GM21529 (cell line): ENCODE results near the gene MERTK.
A peak's percentile ranks its signal among the peaks of the same experiment; 100 is the strongest.
"Not testable (repeated sequence)": the region's sequence is repeated elsewhere in the genome, so short reads cannot be mapped to it uniquely, and the experiment has no call there.

Experiments used
- ATAC-seq: cut with Tn5 transposase; IDR thresholded peaks from one replicate; pipeline ENCODE4 v1.9.1; 2021; ENCODE audit not compliant: unreplicated experiment

Gene MERTK

DNA sequence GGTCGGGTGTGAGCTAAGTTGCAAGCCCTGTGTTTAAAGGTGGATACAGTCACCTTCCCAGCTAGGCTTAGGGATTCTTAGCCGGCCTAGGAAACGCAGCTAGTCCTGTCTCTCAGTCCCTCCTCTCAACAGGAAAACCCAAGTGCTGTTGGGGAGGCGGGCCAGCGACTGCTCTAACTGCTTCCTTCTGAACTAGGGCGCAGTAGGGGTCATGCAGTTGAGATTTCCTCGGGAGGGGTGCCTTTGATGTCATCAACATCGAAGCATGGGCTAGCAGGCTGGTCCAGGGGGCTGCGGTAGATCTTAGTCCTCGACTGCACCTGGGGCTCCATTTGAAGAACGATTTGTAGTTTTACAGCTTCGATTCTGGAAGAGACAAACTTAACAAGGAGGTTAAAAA, 141.1 kb downstream of the MERTK start:
- not testable (repeated sequence) for ATAC-seq

DNA sequence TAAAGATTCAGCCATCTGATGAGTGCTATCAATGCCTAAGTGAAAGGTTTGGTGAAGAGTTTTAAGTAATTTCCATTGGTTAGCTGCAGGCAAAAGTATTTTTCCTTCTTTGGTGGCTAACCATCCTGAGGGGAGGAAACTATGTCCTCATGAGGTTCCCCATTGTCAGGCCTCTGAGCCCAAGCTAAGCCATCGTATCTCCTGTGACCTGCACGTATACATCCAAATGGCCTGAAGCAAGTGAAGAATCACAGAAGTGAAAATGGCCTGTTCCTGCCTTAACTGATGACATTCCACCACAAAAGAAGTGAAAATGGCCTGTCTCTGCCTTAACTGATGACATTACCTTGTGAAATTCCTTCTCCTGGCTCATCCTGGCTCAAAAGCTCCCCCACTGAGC, 141.7 kb downstream of the MERTK start:
- ATAC-seq = not testable (repeated sequence)

- ATAC-seq = not testable (repeated sequence)
Measured at GRCh38 chr2:112041460-112041859, 143.1 kb downstream of the MERTK start.

- ATAC-seq = no peak
Measured at GRCh38 chr2:112045446-112046014, 147.1 kb downstream of the MERTK start.

DNA sequence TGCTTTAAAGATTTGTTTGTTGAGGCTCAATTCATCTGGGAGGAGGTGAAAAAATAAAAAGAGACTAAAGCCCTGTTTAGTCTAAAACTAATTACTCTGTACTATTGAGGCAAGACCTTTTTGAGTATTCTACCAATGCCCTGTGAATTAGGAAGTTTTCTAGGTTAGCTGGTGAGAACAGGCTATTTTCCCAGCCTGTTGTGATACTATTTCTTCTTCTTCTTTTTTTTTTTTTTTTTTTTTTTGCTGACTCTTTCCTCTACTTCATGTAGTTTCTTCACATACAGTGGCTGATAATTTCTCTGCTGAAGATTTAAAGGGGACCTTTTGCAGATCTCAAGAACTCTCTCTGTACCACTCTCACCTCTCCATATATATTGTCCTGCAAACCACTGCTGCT, 147.8 kb downstream of the MERTK start:
- no peak for ATAC-seq

GRCh38 chr2:112047537-112048235, 149.3 kb downstream of the MERTK start:
- ATAC-seq = no peak

- ATAC-seq = no peak
Measured at GRCh38 chr2:112048236-112048592, 149.8 kb downstream of the MERTK start.

GRCh38 chr2:112048887-112049286, 150.5 kb downstream of the MERTK start:
- ATAC-seq = no peak

- ATAC-seq = no peak
Measured at GRCh38 chr2:112050316-112050715, 151.9 kb downstream of the MERTK start.

DNA sequence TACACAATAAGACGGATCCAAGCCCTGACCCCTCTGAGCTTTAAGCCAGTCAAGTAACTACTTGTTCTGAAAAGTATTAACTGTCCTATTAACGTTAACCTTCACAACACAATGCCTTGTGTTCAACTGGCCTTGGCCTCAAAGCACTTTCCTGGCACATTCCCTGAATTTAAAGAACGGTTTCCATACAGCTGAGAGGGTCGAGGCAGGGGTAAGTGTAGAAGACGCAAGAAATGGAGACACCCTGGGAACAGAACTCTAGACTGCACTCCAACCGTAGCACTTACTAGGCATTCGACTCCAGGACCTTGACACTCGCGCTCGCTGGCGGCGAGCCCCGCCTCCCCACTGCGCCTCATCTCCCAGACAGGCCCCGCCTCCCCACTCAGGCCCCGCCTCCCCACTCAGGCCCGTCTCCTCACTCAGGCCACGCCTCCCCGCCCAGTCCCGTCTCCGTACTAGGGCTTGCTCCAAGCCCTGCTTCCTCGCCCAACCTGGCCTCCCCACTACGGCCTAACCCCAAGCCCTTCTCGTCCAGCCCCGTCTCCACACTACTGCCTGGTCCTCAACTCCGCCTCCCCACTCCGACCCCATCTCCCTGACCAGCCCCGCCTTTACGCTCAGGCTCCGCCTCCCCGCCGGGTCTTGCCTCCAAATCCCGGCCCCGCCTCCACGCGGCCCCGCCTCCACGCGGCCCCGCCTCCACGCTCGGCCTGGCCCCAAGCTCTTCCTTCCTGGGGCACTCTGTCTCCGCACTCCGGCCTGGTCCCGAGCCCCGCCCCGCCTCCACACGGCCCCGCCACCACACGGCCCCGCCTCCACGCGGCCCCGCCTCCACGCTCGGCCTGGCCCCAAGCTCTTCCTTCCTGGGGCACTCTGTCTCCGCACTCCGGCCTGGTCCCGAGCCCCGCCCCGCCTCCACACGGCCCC, 155.8 kb downstream of the MERTK start:
- ATAC-seq = peak; percentile 55

DNA sequence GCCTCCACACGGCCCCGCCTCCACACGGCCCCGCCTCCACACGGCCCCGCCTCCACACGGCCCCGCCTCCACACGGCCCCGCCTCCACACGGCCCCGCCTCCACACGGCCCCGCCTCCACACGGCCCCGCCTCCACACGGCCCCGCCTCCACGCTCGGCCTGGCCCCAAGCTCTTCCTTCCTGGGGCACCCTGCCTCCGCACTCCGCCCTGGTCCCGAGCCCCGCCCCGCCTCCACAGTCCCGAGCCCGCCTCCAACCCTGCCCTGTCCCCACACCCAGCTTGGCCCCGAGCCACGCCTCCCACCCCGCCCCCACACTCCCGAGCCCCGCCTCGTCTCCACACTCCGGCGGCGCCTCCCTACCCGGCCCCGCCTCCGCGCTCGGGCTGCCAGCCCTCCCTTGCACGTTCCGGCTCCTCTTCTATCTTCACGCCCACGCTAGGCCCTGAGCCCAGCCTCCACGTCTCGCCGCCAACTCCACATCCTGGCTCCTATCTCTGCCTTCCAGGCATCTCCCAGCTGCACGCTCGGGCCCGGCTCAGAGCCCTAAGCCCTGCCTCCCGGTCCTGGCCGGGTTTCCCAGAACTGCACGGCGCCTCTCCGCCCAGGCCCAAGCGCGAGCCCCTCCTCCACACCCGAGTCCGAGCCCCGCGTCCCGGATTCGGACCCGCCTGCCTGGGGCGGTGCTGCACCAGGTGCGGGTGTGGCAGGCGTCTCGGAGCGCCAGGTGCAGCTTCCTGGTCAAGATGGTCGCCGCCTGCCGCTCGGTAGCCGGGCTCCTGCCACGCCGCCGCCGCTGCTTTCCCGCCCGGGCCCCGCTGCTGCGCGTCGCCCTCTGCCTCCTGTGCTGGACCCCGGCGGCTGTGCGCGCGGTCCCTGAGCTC, 156.7 kb downstream of the MERTK start, which contains the start of gene TMEM87B:
Gene TMEM87B, plus strand, starts transcription at position 423 of the 883 bp plus-strand sequence. Its CDS starts 323 bp downstream, at position 746.
- peak; percentile 64 for ATAC-seq

GRCh38 chr2:112055730-112056625, 157.6 kb downstream of the MERTK start:
- peak; percentile 3 for ATAC-seq

DNA sequence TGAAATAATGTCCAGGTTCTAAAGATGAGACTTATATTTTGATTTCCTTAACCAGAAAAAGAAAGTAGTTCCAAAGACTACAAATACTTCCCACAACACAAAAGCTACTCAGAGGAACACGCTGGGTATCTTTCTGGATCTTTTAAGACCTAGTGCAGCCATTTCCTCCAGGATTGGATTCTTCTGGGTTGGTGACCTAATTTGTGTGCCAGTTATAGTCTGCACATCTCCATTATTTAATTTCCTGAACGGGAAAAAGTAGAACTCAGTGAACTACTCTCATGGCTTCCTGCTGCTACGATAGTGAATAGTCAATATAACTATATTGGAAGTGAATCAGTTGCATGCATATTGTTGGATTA, 158.2 kb downstream of the MERTK start:
- ATAC-seq = no peak

DNA sequence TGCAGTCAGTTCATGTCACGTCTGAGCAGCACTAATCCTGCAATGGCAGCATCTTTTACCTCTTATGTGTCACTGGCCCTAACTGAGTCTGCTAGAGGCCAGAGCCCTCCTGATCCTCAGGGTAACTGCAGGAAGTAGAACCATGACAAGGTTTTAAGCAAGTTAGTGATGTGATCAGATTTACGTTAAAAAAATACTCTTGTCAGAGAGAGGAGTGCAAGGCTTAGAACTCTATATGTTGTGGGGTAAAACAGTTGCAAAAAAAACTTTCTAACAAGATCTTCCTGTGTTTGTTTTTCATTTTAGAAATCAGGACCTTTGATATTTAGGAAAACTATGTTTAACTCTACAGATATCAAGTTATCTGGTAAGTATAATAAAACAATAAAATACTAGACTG, 161.3 kb downstream of the MERTK start:
- no peak for ATAC-seq

DNA sequence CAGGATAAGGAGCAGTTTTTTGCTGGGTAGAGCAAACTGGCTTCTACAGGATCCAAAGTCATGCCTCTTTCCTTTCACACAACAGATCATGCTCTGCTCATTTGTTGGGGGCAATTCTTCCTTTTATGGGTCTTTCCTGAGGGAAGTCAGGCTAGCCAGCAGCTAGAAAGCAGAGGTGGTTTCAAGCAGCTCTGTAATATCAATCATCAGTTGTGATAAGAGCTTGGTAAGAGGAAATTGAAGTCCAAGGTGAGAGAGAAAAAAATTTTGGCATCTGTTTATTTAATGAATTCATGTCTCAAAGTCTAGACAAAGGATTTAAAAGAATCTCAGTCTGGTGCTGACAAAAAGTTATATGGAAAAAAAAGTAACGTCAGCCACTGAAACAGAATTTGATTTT, 162.9 kb downstream of the MERTK start:
- ATAC-seq = no peak

DNA sequence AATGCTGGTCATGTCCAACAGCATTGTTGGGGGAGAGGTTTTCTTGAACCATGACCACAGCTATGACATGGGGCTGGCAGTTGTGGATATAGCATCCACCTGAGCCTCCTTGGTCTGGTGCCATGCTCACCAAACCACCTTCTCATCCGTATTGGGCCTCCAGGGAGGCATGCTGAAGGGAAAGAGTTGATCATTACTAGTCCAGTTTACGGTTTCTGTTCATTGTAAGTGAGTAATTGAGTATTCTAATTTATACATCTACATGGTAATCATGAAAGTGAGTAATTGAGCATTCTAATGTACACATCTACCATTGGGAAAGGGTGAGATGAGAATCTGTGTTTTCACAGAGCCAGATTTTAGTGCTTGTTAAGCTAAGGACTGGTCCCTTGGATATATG, 163.4 kb downstream of the MERTK start:
- ATAC-seq = no peak

GRCh38 chr2:112062894-112063293, 164.5 kb downstream of the MERTK start:
- ATAC-seq = no peak

- ATAC-seq = no peak
Measured at GRCh38 chr2:112065486-112065885, 167.1 kb downstream of the MERTK start.

DNA sequence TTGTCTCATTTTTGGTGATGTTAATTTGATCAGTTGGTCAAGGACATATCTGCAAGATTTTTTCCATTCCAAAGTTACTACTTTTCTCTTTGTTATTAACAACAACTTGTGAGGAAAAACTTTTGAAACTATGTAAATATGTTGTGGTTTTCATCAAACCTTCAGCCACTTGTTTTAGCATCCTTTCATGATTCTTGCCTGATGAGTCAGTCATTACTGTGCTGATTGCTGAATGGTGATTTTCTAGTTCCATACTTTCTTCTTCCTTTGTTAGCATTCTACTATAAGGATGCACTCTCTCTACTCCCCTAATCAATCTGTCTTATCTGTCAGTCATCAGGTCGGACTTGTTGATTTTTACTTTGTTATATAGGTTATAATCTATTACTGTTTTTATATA, 167.6 kb downstream of the MERTK start:
- no peak for ATAC-seq

GRCh38 chr2:112069794-112070193, 171.4 kb downstream of the MERTK start:
- not testable (repeated sequence) for ATAC-seq
